NCI-H69 (cell line): ENCODE measurements around the gene TNFSF8.
A peak's percentile ranks its signal among the peaks of the same experiment; 100 is the strongest.

Experiments used
- DNase-seq: peaks from one replicate; lab custom pipeline; 2025; lab: John Stamatoyannopoulos, UW

TNFSF8 gene

DNA sequence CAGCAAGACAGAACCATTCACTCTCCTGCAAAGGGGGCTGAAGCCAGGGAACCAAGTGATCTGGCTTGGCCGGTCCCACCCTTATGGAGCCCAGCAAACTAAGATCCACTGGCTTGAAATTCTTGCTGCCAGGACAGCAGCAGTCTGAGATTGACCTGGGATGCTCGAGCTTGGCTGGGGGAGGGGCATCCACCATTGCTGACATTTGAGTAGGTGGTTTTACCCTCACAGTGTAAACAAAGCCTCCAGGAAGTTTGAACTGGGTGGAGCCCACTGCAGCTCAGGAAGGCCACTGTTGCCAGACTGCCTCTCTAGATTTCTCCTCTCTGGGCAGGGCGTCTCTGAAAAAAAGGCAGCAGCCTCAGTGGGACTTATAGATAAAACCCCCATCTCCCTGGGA, 60.5 kb downstream of the TNFSF8 start:
- peak; percentile 78 for DNase-seq

DNA sequence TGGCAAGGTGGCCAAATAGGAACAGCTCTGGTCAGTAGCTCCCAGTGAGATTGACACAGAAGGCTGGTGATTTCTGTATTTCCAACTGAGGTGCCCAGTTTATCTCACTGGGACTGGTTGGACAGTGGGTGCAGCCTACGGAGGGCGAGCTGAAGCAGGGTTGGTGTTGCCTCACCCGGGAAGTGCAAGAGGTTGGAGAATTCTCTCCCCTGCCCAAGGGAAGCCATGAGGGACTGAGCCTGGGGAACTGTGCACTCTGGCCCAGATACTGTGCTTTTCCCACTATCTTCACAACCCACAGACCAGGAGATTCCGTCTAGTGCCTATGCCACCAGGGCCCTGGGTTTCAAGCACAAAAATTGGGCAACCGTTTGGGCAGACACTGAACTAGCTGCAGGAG, 61.0 kb downstream of the TNFSF8 start:
- DNase-seq, result no peak

GRCh38 chr9:114867327-114867726, 63.1 kb downstream of the TNFSF8 start:
- DNase-seq, result no peak

DNA sequence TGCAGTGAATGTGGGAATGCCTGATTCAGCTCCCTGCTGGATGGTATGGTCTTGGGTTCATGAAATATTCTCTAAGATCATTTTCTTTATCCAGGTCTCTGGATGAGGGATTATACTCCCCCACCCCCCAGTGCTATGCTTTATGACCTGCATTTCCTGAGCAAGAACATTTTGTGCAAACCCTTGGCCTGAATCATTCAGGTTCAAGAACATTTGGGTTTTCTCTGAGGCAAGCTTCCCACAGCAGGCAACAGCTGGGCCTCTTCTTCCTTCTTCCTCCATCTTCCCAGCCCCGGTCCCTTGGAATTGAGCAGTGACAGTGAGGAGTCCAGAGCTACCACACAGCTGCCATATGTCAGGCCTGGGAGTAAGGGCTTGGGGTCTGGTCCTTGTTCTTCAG, 65.9 kb downstream of the TNFSF8 start:
- DNase-seq, result no peak

DNA sequence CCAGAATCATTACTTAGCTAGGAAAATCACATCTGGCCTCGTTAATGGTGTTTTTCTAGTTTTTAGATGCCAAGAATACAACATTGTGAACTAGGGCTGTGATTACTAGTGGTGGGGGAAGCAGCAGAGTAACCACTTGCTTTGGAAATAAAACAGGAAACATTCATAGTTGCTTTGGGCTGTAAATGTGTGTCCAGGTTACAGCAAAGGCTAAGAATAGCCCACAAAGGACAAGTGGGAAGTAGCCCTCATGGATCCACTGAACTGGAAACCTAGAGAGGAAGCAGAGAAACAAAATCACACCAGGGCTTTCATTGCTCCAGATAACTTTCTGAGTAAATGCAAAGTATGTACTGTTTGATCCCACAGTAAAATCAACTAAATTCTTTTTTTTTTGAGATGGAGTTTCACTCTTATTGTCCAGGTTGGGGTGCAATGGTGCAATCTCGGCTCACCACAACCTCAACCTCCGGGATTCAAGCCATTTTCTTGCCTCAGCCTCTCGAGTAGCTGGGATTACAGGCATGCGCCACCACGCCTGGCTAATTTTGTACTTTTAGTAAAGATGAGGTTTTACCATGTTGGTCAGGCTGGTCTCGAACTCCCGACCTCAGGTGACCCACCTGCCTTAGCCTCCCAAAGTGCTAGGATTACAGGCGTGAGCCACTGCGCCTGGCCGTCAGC, 68.3 kb downstream of the TNFSF8 start:
- no peak for DNase-seq

GRCh38 chr9:114861273-114861672, 69.1 kb downstream of the TNFSF8 start:
- no peak for DNase-seq

DNA sequence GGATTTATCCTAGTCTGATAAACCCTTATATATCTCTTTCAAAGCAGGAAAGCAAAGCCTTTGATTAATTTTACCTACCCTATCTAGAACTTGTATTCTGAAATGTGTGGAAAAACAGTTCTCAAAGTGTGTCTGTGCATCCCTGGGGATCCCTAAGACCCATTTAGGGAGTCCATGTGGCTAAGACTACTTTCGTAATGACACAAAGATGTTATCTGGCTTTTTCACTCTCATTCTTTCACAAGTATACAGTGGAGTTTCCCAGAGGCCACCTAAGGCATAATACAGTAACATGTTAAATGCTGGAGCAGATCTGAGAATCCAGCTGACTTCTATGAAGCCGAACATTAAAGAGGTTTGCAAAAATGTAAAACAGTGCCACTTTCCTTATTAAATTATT, 70.2 kb downstream of the TNFSF8 start:
- DNase-seq, result peak; percentile 41

DNA sequence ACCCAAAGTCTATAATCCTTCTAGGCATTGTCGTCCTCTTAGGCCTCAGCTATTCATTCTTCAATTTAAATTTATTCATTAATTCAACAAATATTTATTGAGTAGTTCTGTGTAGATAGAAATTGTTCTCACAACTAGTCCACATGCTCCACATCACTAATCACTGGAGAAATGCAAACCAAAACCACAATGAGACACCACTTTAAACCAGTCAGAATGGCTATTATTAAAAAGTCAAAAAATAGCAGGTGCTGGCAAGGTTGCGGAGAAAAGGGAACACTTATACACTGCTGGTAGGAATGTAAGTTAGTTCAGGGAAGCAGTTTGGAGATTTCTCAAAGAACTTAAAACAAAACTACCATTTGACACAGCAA, 73.5 kb downstream of the TNFSF8 start:
- no peak for DNase-seq

DNA sequence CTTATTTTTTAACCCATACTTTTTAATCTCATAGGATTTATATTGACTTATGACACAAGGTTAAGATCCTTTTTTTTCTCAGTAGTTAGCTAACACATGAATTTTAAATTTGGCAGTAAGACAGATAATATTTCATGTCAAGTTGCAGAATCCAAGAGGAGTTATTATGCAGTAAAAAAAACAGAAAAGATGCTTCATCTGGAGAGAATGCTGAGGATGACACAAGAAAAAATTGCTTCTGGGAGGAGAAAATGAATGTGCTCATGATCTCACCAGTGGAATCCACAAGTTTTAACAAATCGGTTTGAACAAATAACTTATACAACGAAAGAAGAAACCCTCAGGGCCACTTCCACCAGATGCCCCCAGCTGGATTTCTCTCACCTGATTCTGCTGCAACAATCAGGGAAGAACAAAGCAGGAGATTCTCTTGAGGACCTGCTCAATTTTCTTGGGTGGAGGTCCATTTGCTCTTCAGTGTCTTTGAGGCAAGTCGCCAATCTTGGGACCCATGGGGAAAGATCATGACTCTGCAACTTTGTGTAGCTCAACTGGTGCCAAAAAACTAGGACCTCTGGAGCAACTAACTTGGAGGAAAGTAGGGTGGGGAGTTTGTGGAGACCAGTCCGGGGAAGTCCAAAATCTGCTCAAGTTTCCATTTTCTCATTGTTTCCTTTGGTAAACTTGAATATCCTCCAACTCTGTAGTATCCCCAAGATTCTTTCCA, 74.0 kb downstream of the TNFSF8 start:
- no peak for DNase-seq

GRCh38 chr9:114855488-114855887, 74.9 kb downstream of the TNFSF8 start:
- DNase-seq, result no peak

GRCh38 chr9:114854736-114855355, 75.5 kb downstream of the TNFSF8 start:
- DNase-seq, result no peak

- peak; percentile 32 for DNase-seq
These were observed 77.1 kb downstream of the TNFSF8 start for GRCh38 chr9:114853071-114853855.

DNA sequence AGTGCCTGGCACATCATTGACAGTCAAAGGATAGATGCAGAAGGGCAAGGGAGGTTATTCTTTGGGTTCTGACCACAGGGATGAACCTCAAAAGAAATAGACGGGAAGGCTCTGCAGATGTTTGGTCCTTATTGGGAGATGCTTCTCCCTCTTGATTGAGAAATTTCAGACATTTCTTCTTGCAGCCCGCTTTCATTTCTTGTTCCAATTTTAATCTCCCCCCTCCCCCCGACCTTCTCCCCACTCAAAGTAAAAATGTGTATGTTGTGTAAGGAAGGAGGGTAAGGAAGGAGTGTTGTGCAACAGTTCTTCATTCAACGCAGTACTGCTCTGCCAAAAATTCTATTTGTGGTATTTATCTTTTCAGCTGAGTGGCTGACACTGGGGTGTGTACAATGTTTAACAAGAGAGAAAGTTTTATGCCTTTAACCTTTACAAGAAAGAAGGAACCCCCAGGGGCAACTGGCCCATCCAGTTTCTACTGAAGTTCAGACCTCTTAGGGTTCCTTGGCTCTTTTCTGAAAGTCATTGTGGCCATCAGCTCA, 78.3 kb downstream of the TNFSF8 start:
- no peak for DNase-seq

DNA sequence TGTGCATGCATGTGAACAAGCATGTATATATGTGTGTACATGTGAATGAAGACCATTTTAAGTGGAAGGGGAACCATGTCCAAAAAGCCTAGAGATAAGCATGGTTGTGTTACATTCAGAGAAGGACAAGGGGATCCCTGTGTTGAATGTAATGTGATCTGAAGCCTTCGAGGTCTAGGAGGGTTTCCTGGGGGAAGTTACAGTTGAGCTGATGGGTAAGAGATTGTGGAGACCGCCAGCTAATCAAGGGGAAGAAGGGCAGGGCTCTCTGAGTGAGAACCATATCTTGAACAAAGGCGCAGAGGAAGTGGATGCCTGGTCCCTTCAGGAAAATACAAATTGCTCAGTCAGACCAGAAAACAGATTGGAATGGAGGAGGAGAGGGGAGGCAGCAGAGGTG, 79.1 kb downstream of the TNFSF8 start:
- DNase-seq, result no peak
